Activated naive CD4-positive, alpha-beta T cell treated with anti-CD3 and anti-CD28 coated beads, Interleukin-2, amount 50 U/mL, for 72 hours (primary cell): ENCODE measurements around the gene UBL7. TPM values are rescaled to one million over a fixed set of nuclear protein-coding genes. Genes with fewer than 3 reads are reported as not detected.

Experiments used
- ATAC-seq, 2 donors: fragments of 150-1000 bp; cut with Tn5 transposase; 2 replicates each; pipeline ENCODE4 v1.10.0; 2021; ENCODE audit warnings: mild to moderate bottlenecking in 2 of 2, moderate library complexity in 2 of 2
- DNase-seq, 2 donors: peaks; one replicate each; pipeline ENCODE4 v3.0.0; 2021 to 2022; ENCODE audit warnings: low spot score in 2 of 2
- H3K27ac Mint-ChIP-seq, 2 donors: one replicate each; pipeline ENCODE4 v1.8.0; 2022; ENCODE audit warnings: mild to moderate bottlenecking in 2 of 2, mixed read lengths in 2 of 2
- H3K36me3 Mint-ChIP-seq, 2 donors: one replicate each; pipeline ENCODE4 v1.8.0; 2022; ENCODE audit warnings: mixed read lengths in 2 of 2
- H3K9me3 Mint-ChIP-seq, 2 donors: one replicate each; pipeline ENCODE4 v1.8.0; 2022; ENCODE audit warnings: mixed read lengths in 2 of 2
- total RNA-seq, 2 donors: library from RNA; stranded (reverse); gene quantifications; one replicate each; pipeline ENCODE4 v1.2.3, GENCODE V29; 2022

The UBL7 gene
- total RNA-seq, 2 donors from 2014 or later, result 43.3 to 50.4 TPM

- Mint-ChIP-seq H3K27ac (peak overlapping the region; percentile 81 to 82), H3K9me3 (no peaks in the 10 kb centered on the region), H3K36me3 (peaks cover 26 to 32% of the 10 kb centered on the region in 2 donors)
- ATAC-seq, result no peak
- DNase-seq, result no peak
Observed at GRCh38 chr15:74432271-74432967, 28.5 kb downstream of the UBL7 start.

- DNase-seq, result no peak
- Mint-ChIP-seq H3K27ac (peak overlapping the region; percentile 81 to 82), H3K9me3 (no peaks in the 10 kb centered on the region), H3K36me3 (peaks cover 26 to 37% of the 10 kb centered on the region in 2 donors)
- no peak for ATAC-seq
Observed at GRCh38 chr15:74431645-74432044, 29.3 kb downstream of the UBL7 start.

- no peak for ATAC-seq
- DNase-seq, result no peak
- peaks cover 26 to 42% of the 10 kb centered on the region in 2 donors for H3K36me3 Mint-ChIP-seq
- H3K9me3 Mint-ChIP-seq, result no peaks in the 10 kb centered on the region
- H3K27ac Mint-ChIP-seq, result peak overlapping the region; percentile 81 to 82
Observed at GRCh38 chr15:74431116-74431515, 29.8 kb downstream of the UBL7 start.

GRCh38 chr15:74430510-74430951 is 30.4 kb downstream of the UBL7 start:
- DNase-seq, result no peak
- H3K36me3 Mint-ChIP-seq, result peaks cover 26 to 43% of the 10 kb centered on the region in 2 donors

GRCh38 chr15:74429781-74430400 is 31.1 kb downstream of the UBL7 start:
- ATAC-seq (no peak), DNase-seq (no peak)
- peaks cover 26 to 43% of the 10 kb centered on the region in 2 donors for H3K36me3 Mint-ChIP-seq
- H3K27ac Mint-ChIP-seq, result peak overlapping the region; percentile 82 to 88
- H3K9me3 Mint-ChIP-seq, result no peaks in the 10 kb centered on the region

More at GRCh38 chr15:74430510-74430951, 30.4 kb downstream of the UBL7 start:
- peak in 1 of 2 donors; percentile 13 for ATAC-seq
- no peaks in the 10 kb centered on the region for H3K9me3 Mint-ChIP-seq
- peak overlapping the region; percentile 82 to 88 for H3K27ac Mint-ChIP-seq

GRCh38 chr15:74428970-74429780 is 31.8 kb downstream of the UBL7 start:
- ATAC-seq, result no peak

GRCh38 chr15:74428442-74428787 is 32.5 kb downstream of the UBL7 start:
- H3K9me3 Mint-ChIP-seq, result no peaks in the 10 kb centered on the region
- no peak for DNase-seq
- ATAC-seq, result no peak
- peak overlapping the region; percentile 82 to 97 for H3K27ac Mint-ChIP-seq
- H3K36me3 Mint-ChIP-seq, result peaks cover 26 to 43% of the 10 kb centered on the region in 2 donors

More at GRCh38 chr15:74428970-74429780, 31.8 kb downstream of the UBL7 start:
- Mint-ChIP-seq H3K36me3 (peaks cover 26 to 43% of the 10 kb centered on the region in 2 donors), H3K27ac (peak overlapping the region; percentile 82 to 97), H3K9me3 (no peaks in the 10 kb centered on the region)
- no peak for DNase-seq

- H3K36me3 Mint-ChIP-seq, result peaks cover 26 to 43% of the 10 kb centered on the region in 2 donors
- no peak for DNase-seq
- no peaks in the 10 kb centered on the region for H3K9me3 Mint-ChIP-seq
- no peak for ATAC-seq
- H3K27ac Mint-ChIP-seq, result peak overlapping the region; percentile 82 to 97
Observed at GRCh38 chr15:74427607-74428441, 33.1 kb downstream of the UBL7 start.

- Mint-ChIP-seq H3K36me3 (peaks cover 14 to 32% of the 10 kb centered on the region in 2 donors), H3K27ac (peak overlapping the region in 1 of 2 donors; percentile 59), H3K9me3 (no peaks in the 10 kb centered on the region)
- ATAC-seq (no peak), DNase-seq (no peak)
Observed at GRCh38 chr15:74426404-74427281, 34.3 kb downstream of the UBL7 start.

- Mint-ChIP-seq H3K36me3 (peaks cover 6 to 24% of the 10 kb centered on the region in 2 donors), H3K27ac (peak overlapping the region in 1 of 2 donors; percentile 59), H3K9me3 (no peaks in the 10 kb centered on the region)
- ATAC-seq (no peak), DNase-seq (no peak)
Observed at GRCh38 chr15:74425630-74426029, 35.3 kb downstream of the UBL7 start.

GRCh38 chr15:74424901-74425528 is 35.9 kb downstream of the UBL7 start:
- peaks cover 5 to 24% of the 10 kb centered on the region in 2 donors for H3K36me3 Mint-ChIP-seq

GRCh38 chr15:74423431-74424257 is 37.3 kb downstream of the UBL7 start:
- no peak for DNase-seq
- no peak for ATAC-seq
- Mint-ChIP-seq H3K27ac (peak overlapping the region; percentile 39 to 93), H3K9me3 (no peaks in the 10 kb centered on the region), H3K36me3 (peaks cover 0 to 23% of the 10 kb centered on the region in 2 donors)

More at GRCh38 chr15:74424901-74425528, 35.9 kb downstream of the UBL7 start:
- ATAC-seq (no peak), DNase-seq (no peak)
- Mint-ChIP-seq H3K9me3 (no peaks in the 10 kb centered on the region), H3K27ac (peak overlapping the region; percentile 39 to 51)

GRCh38 chr15:74422652-74423430 is 38.1 kb downstream of the UBL7 start:
- no peak for ATAC-seq

More at GRCh38 chr15:74422652-74423430, 38.1 kb downstream of the UBL7 start:
- peak overlapping the region; percentile 39 to 62 for H3K27ac Mint-ChIP-seq
- no peak for DNase-seq
- no peaks in the 10 kb centered on the region for H3K9me3 Mint-ChIP-seq
- peaks cover 0 to 15% of the 10 kb centered on the region in 2 donors for H3K36me3 Mint-ChIP-seq
